A549 (cell line): Measurements from ENCODE around the gene ZFC3H1. TPM values are rescaled to one million over a fixed set of nuclear protein-coding genes. Genes with fewer than 3 reads are reported as not detected.

Experiments
- ATAC-seq, 2 experiments: fragments of 200-7000 bp in 1 of 2; fragments of >200 bp in 1 of 2; cut with Nextera tagmentation in 1 of 2; cut with Tn5 transposase in 1 of 2; 3 replicates each; pipeline versions ENCODE4 v1.8.0 to v1.9.1; 2018 to 2020; ENCODE audit warnings: mild to moderate bottlenecking in 1 of 2, moderate library complexity in 1 of 2
- CTCF ChIA-PET: fragments of 300-600 bp; sonication (Branson Sonifier 250); formaldehyde crosslinking; extraction: SDS; loops from one replicate; lab custom pipeline; 2021; ENCODE audit warnings: antibody characterized with exemption, inconsistent platforms; lab: Yijun Ruan, JAX
- POLR2A ChIA-PET: fragments of 350-600 bp; formaldehyde crosslinking; extraction: SDS; loops from one replicate; lab custom pipeline; 2021; ENCODE audit warnings: antibody characterized with exemption, inconsistent platforms; lab: Yijun Ruan, JAX
- DNase-seq, 2 experiments: peaks; one replicate each; pipeline versions ENCODE4 v3.0.0 to v3.0.0-alpha.2; 2011 to 2016; ENCODE audit warnings: low read depth in 1 of 2, low spot score in 1 of 2
- FAIRE-seq: peaks from 2 replicates; lab custom pipeline; 2011; peaks lifted over from hg19 to GRCh38; lab: Jason Lieb, UNC
- H3K27ac ChIP-seq, 2 experiments: fragments of >200 bp; sonication (Bioruptor Twin); formaldehyde crosslinking; 3 replicates each; pipeline ENCODE4 v1.5.1; 2016 to 2017
- H3K4me1 ChIP-seq: fragments of >200 bp; sonication (Bioruptor Twin); formaldehyde crosslinking; 3 replicates; pipeline ENCODE4 v1.6.1; 2016
- H3K4me2 ChIP-seq: fragments of >200 bp; sonication (Bioruptor Twin); formaldehyde crosslinking; 3 replicates; pipeline ENCODE4 v1.6.1; 2016
- H3K4me3 ChIP-seq: fragments of >200 bp; sonication (Bioruptor Twin); formaldehyde crosslinking; 3 replicates; pipeline ENCODE4 v1.5.1; 2016
- H3K9me3 ChIP-seq: fragments of >200 bp; sonication (Bioruptor Twin); formaldehyde crosslinking; 3 replicates; pipeline ENCODE4 v1.6.1; 2016
- BCL3 ChIP-seq: fragments of >200 bp; sonication (Bioruptor Twin); formaldehyde crosslinking; IDR thresholded peaks from 3 replicates; pipeline ENCODE4 v1.6.1; 2016
- BHLHE40 ChIP-seq: IDR thresholded peaks from 2 replicates; pipeline ENCODE4 v1.6.1; 2012; ENCODE audit warnings: low read depth, low read length, inconsistent platforms
- CEBPB ChIP-seq, 2 experiments: fragments of >200 bp in 1 of 2; sonication (Bioruptor Twin) in 1 of 2; formaldehyde crosslinking in 1 of 2; IDR thresholded peaks; 2 replicates each; pipeline ENCODE4 v1.6.1; 2012 to 2016
- CHD2 ChIP-seq: fragments of 150-350 bp; IDR thresholded peaks from 2 replicates; pipeline ENCODE4 v1.6.1; 2014; ENCODE audit warnings: low read length; ENCODE audit not compliant: partially characterized antibody
- CTCF ChIP-seq: fragments of >200 bp; sonication (Bioruptor Twin); formaldehyde crosslinking; IDR thresholded peaks from 3 replicates; pipeline ENCODE4 v1.5.1; 2016
- EHMT2 ChIP-seq: fragments of 200-600 bp; sonication (generic); IDR thresholded peaks from 2 replicates; pipeline ENCODE4 v1.6.1; 2016; ENCODE audit warnings: antibody characterized with exemption, low read depth, mild to moderate bottlenecking, moderate library complexity
- EP300 ChIP-seq, 2 experiments: fragments of >200 bp; sonication (Bioruptor Twin); formaldehyde crosslinking; IDR thresholded peaks; 2 replicates in 1 of 2; 3 replicates in 1 of 2; pipeline ENCODE4 v1.6.1; 2016 to 2017
- GATA3 ChIP-seq: IDR thresholded peaks from 2 replicates; pipeline ENCODE4 v1.6.1; 2012; ENCODE audit warnings: borderline replicate concordance
- HDAC2 ChIP-seq: fragments of 200-600 bp; sonication (generic); IDR thresholded peaks from 2 replicates; pipeline ENCODE4 v1.6.1; 2016
- HOXB13 ChIP-seq: fragments of 250-450 bp; sonication (Bioruptor Pico); IDR thresholded peaks from 2 replicates; pipeline ENCODE4 v1.5.0; 2020; ENCODE audit warnings: low read depth, mild to moderate bottlenecking, moderate library complexity
- JUNB ChIP-seq: fragments of >200 bp; sonication (Bioruptor Twin); formaldehyde crosslinking; IDR thresholded peaks from 2 replicates; pipeline ENCODE4 v1.6.1; 2016
- KDM5A ChIP-seq: fragments of 200-600 bp; sonication (generic); IDR thresholded peaks from 2 replicates; pipeline ENCODE4 v1.6.1; 2016; ENCODE audit warnings: antibody characterized with exemption, mild to moderate bottlenecking
- MYC ChIP-seq: IDR thresholded peaks from 2 replicates; pipeline ENCODE4 v1.6.1; 2012; ENCODE audit warnings: mild to moderate bottlenecking, inconsistent platforms, low read length, improper control_type of control experiment, borderline replicate concordance
- PBX3 ChIP-seq: IDR thresholded peaks from 2 replicates; pipeline ENCODE4 v1.6.1; 2012
- PHF8 ChIP-seq: fragments of 200-600 bp; sonication (generic); IDR thresholded peaks from 2 replicates; pipeline ENCODE4 v1.6.1; 2016; ENCODE audit warnings: low read depth, mild to moderate bottlenecking, antibody characterized with exemption, moderate library complexity, borderline replicate concordance
- POLR2AphosphoS2 ChIP-seq: conservative IDR thresholded peaks from 2 replicates; pipeline ENCODE4 v1.6.1; 2012; ENCODE audit warnings: low read length, improper control_type of control experiment, inconsistent platforms
- RNF2 ChIP-seq: fragments of 200-600 bp; sonication (generic); IDR thresholded peaks from 2 replicates; pipeline ENCODE4 v1.6.1; 2016; ENCODE audit warnings: low read depth, mild to moderate bottlenecking, antibody characterized with exemption, moderate library complexity, borderline replicate concordance
- TFCP2L1 ChIP-seq: fragments of 250-450 bp; sonication (Bioruptor Pico); IDR thresholded peaks from 2 replicates; pipeline ENCODE4 v1.5.0; 2021; ENCODE audit warnings: mild to moderate bottlenecking
- ZC3H11A ChIP-seq: fragments of 450-650 bp; IDR thresholded peaks from 2 replicates; pipeline ENCODE4 v1.6.1; 2014; ENCODE audit warnings: antibody characterized with exemption, mild to moderate bottlenecking
- ZNF302 ChIP-seq: fragments of 250-450 bp; sonication (Bioruptor Pico); IDR thresholded peaks from 2 replicates; pipeline ENCODE4 v1.9.0; 2021; ENCODE audit warnings: inconsistent platforms, mild to moderate bottlenecking, moderate library complexity
- ZSCAN20 ChIP-seq: fragments of 250-450 bp; sonication (Bioruptor Pico); IDR thresholded peaks from 2 replicates; pipeline ENCODE4 v1.8.0; 2022; ENCODE audit warnings: mild to moderate bottlenecking, moderate library complexity
- WGBS: methylation state at CpG from one replicate; pipeline ENCODE4 v1.1.6; 2017; ENCODE audit errors: missing lambda C conversion rate; 5-methylcytosine and 5-hydroxymethylcytosine counted together
- polyA plus RNA-seq, 4 experiments: library from polyadenylated mRNA; depleted of rRNA in 3 of 4; stranded (reverse); fragments of >200 nt; fragmentation: RNase III in 1 of 4; extraction: RNeasy Plus Mini Kit Qiagen cat#74134 plus additional on column Dnase treatment in 1 of 4; gene quantifications; 2 replicates in 3 of 4; 3 replicates in 1 of 4; pipeline ENCODE4 v1.2.3, GENCODE V29; 2011 to 2017

Gene ZFC3H1
- polyA plus RNA-seq, 2 of the 4 experiments (the other 2 are of a cell fraction): 18.9 to 58.3 TPM

- Histone ChIP-seq H3K4me3 (no peak overlapping the region), H3K27ac (no peak overlapping the region), H3K9me3 (peaks cover 16% of the 10 kb centered on the region), H3K4me2 (no peak overlapping the region), H3K4me1 (peaks cover 1% of the 10 kb centered on the region; the same call in 2 of the 3 replicates)
- TF ChIP-seq HDAC2 (no peak), PHF8 (no peak), JUNB (no peak), ZSCAN20 (CRISPR knock-in tag) (no peak), GATA3 (no peak), ZNF302 (no peak)
- POLR2A ChIA-PET: interaction anchor here (0.8 to 1.3 kb wide), 2 partner anchors 9 to 32 kb away, joined by 4 read pairs; partner anchors contain the start of gene TMEM19
- DNase-seq (no peak), FAIRE-seq (no peak), ATAC-seq (no peak)
- WGBS: 92% methylated on average over 3 of the region's 3 CpGs
- CTCF ChIA-PET: interaction anchor here (1.1 kb wide), 1 partner anchor 18 kb away, joined by 4 read pairs; no protein-coding TSS in a partner anchor
These were observed 9.4 kb downstream of the ZFC3H1 start for GRCh38 chr12:71654200-71654599.

- no peak for TF ChIP-seq EHMT2
- no peak for TF ChIP-seq TFCP2L1 (CRISPR knock-in tag)
- no peak for TF ChIP-seq CEBPB (IDR thresholded peaks at IDR 0.05)
- no peak for TF ChIP-seq ZC3H11A
- TF ChIP-seq CHD2: no peak
- TF ChIP-seq PBX3: no peak
- no peak for TF ChIP-seq HDAC2
- TF ChIP-seq EP300 (IDR thresholded peaks at IDR 0.05): no peak
- TF ChIP-seq KDM5A: no peak
- TF ChIP-seq ZSCAN20 (CRISPR knock-in tag): no peak
- TF ChIP-seq HOXB13: no peak
- no peak for TF ChIP-seq MYC
- Histone ChIP-seq H3K4me2 (no peak overlapping the region), H3K4me1 (peaks cover 3% of the 10 kb centered on the region; the same call in 2 of the 3 replicates), H3K4me3 (no peak overlapping the region), H3K9me3 (peaks cover 16% of the 10 kb centered on the region), H3K27ac (no peak overlapping the region)
- CTCF ChIA-PET: interaction anchor here (0.6 kb wide), 1 partner anchor 16 kb away, joined by 3 read pairs; no protein-coding TSS in a partner anchor
- ATAC-seq (no peak), DNase-seq (no peak), FAIRE-seq (no peak)
- 82% methylated on average over 2 of the region's 2 CpGs for WGBS
- POLR2A ChIA-PET: no interaction called here
These were observed 10.5 kb downstream of the ZFC3H1 start for GRCh38 chr12:71653137-71653536.

GRCh38 chr12:71652656-71653055 is 11.0 kb downstream of the ZFC3H1 start:
- ChIA-PET POLR2A (no interaction called here), CTCF (no interaction called here)
- no peak overlapping the region for H3K27ac ChIP-seq
- 94% methylated on average over 1 of the region's 1 CpG for WGBS
- no peak overlapping the region for H3K4me3 ChIP-seq
- ATAC-seq (no peak), DNase-seq (no peak), FAIRE-seq (no peak)
- H3K4me1 ChIP-seq: peaks cover 3% of the 10 kb centered on the region; the same call in 2 of the 3 replicates
- TF ChIP-seq ZSCAN20 (CRISPR knock-in tag) (no peak), RNF2 (no peak), POLR2AphosphoS2 (no peak), BCL3 (no peak), HDAC2 (no peak), BHLHE40 (no peak), CTCF (no peak), PHF8 (no peak)
- H3K9me3 ChIP-seq: peaks cover 16% of the 10 kb centered on the region
- no peak overlapping the region for H3K4me2 ChIP-seq
